NCI-H82 (cell line): ENCODE measurements around the gene PSMA3.

ENCODE experiments used
- DNase-seq: peaks from one replicate; lab custom pipeline; 2025; lab: John Stamatoyannopoulos, UW

Gene PSMA3

GRCh38 chr14:58299401-58300330, 55.0 kb downstream of the PSMA3 start:
- DNase-seq = peak; percentile 34

- DNase-seq = no peak
Observed at GRCh38 chr14:58301416-58301815, 56.8 kb downstream of the PSMA3 start.

DNA sequence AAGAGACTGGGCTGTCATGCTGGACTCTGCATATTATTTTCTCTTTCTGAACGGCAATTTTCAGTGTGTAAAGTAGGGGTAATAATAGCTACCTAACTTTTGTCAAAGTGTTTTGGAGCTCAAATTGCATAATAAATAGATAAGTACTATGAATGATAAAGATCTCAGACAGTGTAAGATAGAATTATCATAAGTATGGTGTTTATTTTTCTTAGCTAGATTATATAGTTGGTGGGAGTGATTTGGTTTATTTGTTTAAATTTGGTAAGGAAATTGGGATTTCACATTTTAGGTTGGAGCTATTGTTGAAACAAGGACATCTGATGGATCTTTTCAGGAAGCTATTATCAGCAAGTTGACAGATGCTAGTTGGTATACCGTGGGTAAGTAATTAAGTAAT, 61.1 kb downstream of the PSMA3 start:
- peak; percentile 10 for DNase-seq

GRCh38 chr14:58307597-58308316, 63.1 kb downstream of the PSMA3 start:
- DNase-seq = no peak

DNA sequence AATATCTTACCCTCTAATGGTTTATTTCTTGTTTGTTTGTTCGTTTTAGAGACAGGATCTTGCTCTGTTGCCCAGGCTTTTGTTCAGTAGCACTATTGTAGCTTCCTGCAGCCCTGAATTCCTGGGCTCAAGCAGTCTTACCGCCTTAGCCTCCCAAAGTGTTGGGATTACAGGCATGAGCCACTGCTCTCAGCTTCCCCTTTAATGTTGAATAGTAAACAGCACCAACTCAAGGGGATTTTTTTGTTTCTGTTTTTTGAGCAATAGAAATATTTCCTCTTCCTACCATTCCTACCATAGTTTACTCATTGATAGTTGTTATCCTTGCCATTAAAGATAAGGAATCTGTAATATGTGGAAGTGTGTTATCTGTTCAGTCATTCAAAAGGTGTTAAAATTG, 64.4 kb downstream of the PSMA3 start:
- peak; percentile 32 for DNase-seq

DNA sequence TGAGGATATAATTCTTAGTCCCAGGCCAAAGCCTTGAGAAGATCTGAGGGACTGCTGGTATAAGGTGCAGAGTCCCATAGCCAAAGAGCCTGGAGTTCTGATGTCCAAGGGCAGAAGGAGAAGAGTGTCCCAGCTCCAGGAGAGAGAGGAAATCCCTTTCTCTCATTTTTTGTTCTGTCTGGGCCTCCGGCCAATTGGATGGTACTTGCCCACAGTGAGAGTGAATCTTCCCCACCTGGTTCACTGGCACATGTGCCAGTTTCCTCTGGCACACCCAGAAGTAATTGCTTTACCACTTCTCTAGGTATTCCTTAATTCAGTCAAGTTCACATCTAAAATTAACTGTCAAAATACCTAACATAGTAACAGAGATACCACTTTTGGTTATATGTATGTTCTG, 69.1 kb downstream of the PSMA3 start:
- DNase-seq = no peak

GRCh38 chr14:58315606-58316005, 71.0 kb downstream of the PSMA3 start:
- DNase-seq = no peak
